GM18508 (cell line): ENCODE results near the gene SRBD1.

ENCODE experiments used
- ATAC-seq: cut with Tn5 transposase; IDR thresholded peaks from one replicate; pipeline ENCODE4 v1.9.1; 2021; ENCODE audit warnings: moderate number of reproducible peaks; ENCODE audit not compliant: insufficient read depth, unreplicated experiment

Gene SRBD1

GRCh38 chr2:45394842-45395241, 216.2 kb downstream of the SRBD1 start:
- ATAC-seq: no peak

GRCh38 chr2:45394216-45394615, 216.9 kb downstream of the SRBD1 start:
- no peak for ATAC-seq

DNA sequence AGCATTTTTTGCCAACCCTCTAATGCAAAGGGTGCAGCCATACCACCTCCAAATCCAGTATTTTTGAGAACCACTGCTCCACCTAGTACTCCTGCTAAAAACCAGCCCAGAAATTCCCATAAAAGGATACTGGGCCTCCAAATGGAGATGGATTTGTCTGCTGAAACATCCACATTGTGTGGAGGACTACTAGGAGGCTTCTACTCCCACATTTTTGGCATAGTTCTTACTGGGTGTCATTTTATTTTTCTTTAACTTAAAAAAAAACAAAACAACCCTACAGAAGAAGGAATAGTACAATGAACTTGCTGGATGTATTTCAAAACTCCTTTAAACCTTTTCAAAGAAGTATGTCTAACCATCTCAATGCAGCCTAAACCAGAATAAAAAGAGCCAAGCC, 219.2 kb downstream of the SRBD1 start:
- no peak for ATAC-seq

GRCh38 chr2:45390861-45391260, 220.2 kb downstream of the SRBD1 start:
- ATAC-seq: no peak

DNA sequence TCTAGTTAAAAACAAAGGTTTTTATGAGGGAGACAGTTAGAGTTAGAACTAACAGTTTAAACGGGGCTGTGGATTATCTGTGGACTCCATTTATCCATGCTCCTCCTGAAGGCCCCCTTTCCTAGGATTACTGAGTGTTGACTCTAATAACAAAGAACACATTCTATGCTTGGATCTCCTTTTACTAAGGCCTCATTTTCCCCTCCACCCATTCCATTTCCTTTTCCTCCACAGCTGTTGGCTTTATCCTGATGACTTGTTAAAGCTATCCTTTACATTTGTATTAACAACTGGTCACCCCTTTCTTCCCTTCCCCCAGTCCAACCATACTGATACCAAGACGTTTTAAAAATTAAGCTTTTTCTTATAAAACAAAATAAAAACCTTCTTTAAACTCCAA, 220.6 kb downstream of the SRBD1 start:
- no peak for ATAC-seq

DNA sequence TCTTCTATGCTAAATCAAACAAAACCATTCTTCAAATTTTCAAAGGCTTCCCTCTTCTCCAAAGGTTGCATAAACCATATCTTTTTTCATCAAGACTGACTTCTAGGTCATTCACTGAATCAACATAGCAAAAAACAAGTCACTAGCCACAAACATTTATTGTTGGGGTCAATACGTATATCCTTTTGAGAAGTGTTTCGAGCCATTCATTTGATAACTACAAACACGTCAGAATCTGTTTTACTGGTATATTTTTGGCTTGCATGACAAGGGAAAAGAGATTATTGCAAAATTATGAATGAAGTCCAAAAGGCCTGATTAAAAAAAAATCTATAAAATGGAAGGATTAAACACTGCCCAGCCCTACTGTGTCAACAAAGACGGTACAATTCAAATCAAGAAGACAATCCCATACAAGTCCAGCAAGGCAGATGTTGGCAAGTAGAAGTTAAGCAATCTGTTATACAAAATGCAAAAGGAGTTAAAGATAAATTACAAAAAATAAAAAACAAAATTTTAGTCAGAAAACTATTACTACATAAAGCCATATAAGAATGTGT, 222.4 kb downstream of the SRBD1 start:
- ATAC-seq: no peak

GRCh38 chr2:45382744-45383143, 228.3 kb downstream of the SRBD1 start:
- ATAC-seq: no peak

- ATAC-seq: no peak
Measured at GRCh38 chr2:45380131-45380836, 230.8 kb downstream of the SRBD1 start.

DNA sequence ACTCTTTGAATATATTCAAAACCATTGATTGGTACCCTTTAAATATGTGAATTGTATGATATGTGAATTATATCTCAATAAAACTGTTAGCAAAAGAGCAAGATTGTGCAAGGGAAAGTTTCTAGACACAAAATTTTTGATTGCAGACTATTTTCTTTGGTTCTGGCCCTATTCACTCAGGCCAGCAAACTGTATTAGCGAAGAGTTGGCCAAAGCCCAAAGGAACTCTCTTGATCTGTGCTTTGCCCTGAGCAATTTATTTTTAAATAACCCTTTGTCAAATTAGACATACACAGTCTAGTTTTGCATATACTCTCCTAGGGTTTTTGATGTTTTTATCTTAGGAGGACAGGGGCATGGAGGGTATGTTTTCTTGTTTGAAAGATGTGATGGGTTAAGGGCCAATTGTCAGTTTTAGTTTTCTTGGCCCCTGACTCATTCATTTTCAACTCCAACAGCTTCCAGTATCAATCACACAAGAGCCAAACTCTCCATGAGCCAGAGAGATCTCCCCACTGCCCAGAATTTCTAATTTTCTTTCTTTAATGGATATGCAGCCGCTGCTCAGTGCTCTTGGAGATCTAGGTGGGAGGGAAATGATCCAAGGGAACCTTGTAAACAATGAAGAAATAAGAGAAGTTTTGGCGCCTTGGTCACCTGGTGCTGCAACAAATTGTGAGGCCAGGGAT, 231.5 kb downstream of the SRBD1 start:
- no peak for ATAC-seq

DNA sequence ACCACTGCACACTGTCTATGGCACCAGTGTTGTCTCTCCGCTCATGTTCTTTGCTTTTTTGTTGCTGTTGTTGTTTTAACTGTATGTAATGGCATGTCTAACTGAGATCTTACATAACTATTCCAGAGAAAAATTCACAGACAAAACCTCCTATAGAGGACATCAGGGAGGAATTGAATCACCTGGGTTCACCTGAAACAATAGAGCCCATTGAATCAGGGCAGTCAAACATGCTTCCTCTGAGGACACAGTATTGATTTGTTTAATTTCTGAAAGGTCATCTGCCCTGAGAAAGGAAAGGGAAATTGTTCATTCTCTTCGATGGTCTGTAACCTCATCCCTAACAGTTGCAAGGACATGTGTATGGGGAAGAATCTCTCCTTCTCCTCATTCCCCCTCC, 237.5 kb downstream of the SRBD1 start:
- ATAC-seq: no peak

GRCh38 chr2:45370369-45370768, 240.7 kb downstream of the SRBD1 start:
- no peak for ATAC-seq

DNA sequence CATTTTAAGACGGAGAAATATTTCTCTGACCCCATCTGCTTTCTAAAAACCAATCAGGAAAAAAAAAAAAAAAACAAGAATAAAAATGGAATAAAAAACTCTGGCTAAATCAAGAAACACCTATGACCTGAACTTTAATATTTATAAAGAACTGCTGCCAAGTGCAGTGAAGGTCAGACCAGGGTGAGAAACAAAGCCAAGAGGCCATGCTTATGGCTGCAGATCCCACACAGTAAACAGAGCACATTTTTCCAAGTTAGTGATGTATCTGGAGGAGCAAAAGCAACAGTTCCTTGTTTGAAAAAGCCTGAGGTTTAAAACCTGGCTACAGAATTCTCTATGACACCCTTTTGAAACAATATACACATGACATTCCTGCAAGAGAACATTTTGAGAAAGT, 242.3 kb downstream of the SRBD1 start:
- no peak for ATAC-seq

GRCh38 chr2:45361666-45362065, 249.4 kb downstream of the SRBD1 start:
- ATAC-seq: no peak

- no peak for ATAC-seq
Measured at GRCh38 chr2:45354776-45355175, 256.3 kb downstream of the SRBD1 start.

- no peak for ATAC-seq
Measured at GRCh38 chr2:45353879-45354278, 257.2 kb downstream of the SRBD1 start.

GRCh38 chr2:45352506-45352905, 258.6 kb downstream of the SRBD1 start:
- no peak for ATAC-seq

DNA sequence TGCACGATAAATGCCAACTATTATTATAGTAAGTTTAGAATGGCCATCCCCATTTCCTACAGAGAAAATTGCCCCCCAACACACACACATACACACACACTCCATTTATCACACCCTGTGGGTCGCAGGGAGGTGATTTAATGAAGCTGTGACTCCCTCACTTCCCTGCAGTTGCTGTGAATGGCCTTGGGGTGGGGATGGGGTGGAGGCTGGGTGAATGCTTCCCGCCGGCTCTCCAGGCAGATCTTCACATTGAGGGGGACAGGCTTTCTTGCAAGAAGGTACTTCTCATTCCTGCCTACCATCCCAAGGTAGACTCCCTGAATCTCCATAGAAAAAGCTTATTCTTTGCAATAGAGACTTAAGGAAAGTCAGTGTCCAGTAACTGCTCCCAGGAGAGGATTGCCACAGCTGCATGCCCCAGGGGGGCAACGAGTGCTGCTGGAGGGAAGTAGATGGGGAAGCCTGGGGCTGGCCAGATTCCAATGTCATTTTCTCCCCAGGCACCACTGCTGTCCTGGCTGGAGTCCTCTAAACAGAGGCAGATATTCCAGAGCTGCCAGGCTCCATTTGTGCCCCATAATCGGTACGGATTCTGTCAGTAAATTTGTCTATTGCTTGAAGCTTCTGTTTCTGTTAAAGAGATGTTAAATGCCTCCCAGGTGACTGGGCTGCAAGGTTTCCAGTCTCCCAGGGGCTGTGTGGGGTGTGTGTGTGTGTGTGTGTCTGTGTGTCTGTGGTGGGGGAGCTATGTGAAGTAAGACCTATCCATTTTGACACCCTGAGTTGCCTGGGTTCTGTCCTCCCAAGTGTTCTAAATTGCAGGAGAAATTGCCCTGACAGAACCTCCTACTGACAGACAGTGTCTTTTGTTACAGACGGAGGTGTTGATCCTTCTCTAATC, 265.5 kb downstream of the SRBD1 start:
- ATAC-seq: no peak

DNA sequence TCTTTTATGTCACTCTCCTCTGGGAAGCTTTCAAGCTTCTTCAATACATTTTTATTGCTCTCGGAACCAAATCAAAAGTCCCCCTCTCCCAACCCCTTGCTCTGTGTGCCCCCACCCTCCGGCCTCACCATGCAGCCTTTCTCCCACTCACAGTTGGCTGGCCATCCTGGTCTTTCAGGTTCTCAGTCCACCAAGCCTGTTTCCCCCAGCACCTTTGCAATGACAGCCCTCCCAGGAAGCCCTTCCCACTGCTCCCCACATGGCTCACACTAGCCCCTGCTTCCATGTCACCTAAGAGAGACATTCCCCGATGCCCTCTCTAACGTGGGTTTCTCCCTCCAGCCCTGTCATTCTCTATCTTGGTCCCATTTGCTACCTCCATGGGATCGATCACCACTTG, 266.6 kb downstream of the SRBD1 start:
- no peak for ATAC-seq

- no peak for ATAC-seq
Measured at GRCh38 chr2:45344071-45344470, 267.0 kb downstream of the SRBD1 start.

GRCh38 chr2:45343251-45344017, 267.6 kb downstream of the SRBD1 start:
- ATAC-seq: no peak
